Psoas muscle (tissue), 8 donors: ENCODE results near the gene PHF12. TPM values are rescaled to one million over a fixed set of nuclear protein-coding genes. Genes with fewer than 3 reads are reported as not detected.

Experiments
- ATAC-seq, 4 donors: fragments of 200-7000 bp; cut with Tn5 transposase; one replicate each; pipeline ENCODE4 v1.9.1; 2020; ENCODE audit warnings: moderate library complexity in 3 of 4, mild to moderate bottlenecking in 2 of 4
- DNase-seq, 2 donors: peaks; one replicate each; pipeline ENCODE4 v3.0.0-alpha.2; 2020
- H3K27ac ChIP-seq: fragments of 200-600 bp; one replicate; pipeline ENCODE4 v1.8.0; 2022
- H3K27me3 ChIP-seq, 3 donors: fragments of 200-600 bp in 1 of 3; one replicate each; pipeline versions ENCODE4 v1.6.1 to v1.8.0; 2013 to 2022; ENCODE audit warnings: low read length in 2 of 3, mild to moderate bottlenecking in 2 of 3, moderate library complexity in 1 of 3; ENCODE audit not compliant: insufficient read depth in 3 of 3
- H3K36me3 ChIP-seq, 2 donors: fragments of 200-600 bp in 1 of 2; one replicate each; pipeline versions ENCODE4 v1.6.1 to v1.8.0; 2013 to 2022; ENCODE audit warnings: low read depth in 1 of 2, mild to moderate bottlenecking in 1 of 2, moderate library complexity in 1 of 2; ENCODE audit not compliant: insufficient read depth in 1 of 2
- H3K4me1 ChIP-seq: fragments of 200-600 bp; one replicate; pipeline ENCODE4 v1.8.0; 2022
- H3K4me3 ChIP-seq: fragments of 200-600 bp; one replicate; pipeline ENCODE4 v1.8.0; 2022; ENCODE audit warnings: mild to moderate bottlenecking
- H3K9me3 ChIP-seq: fragments of 200-600 bp; one replicate; pipeline ENCODE4 v1.8.0; 2022
- CTCF ChIP-seq: fragments of 200-600 bp; IDR thresholded peaks from one replicate; pipeline ENCODE4 v1.8.0; 2022; ENCODE audit warnings: antibody characterized with exemption
- WGBS, 3 donors: extraction: QIAGEN DNeasy Blood & Tissue Kit; methylation state at CpG; one replicate each; pipeline versions ENCODE4 v1.1.6 to v1.1.7; 2013; 5-methylcytosine and 5-hydroxymethylcytosine counted together
- intact Hi-C, 2 donors: fragments of 100-400 bp; cut with DNase I; formaldehyde crosslinking; loops; one replicate each; pipeline versions ENCODE4 v1.11.0 to v1.14.2; 2022
- polyA plus RNA-seq, 3 donors: library from polyadenylated mRNA; stranded (reverse); fragments of 200-250 nt; gene quantifications; one replicate each; pipeline ENCODE4 v1.2.3, GENCODE V29; 2013
- total RNA-seq, 4 donors: library from RNA; stranded (reverse); fragmentation: NEBNext Ultra II Directional in 2 of 4; extraction: Animal tissue kit (Norgen Biotek cat#: 25700) in 2 of 4; gene quantifications; one replicate each; pipeline versions ENCODE4 v1.2.1 to v1.2.4, GENCODE V29; 2021 to 2023
- donor health status: healthy with polysubstance abuse.
- donor health status: DM: no; HTN: no; CAD: no; lungs with moderate emphysema.
- donor health status: Bipolar disorder and iron deficiency.
- donor health status: healthy.
- donor health status: DM: yes; HTN: yes; CAD: no.
- donor health status: DM: no; HTN: no; CAD: no.
- donor health status: DM: no; HTN: no; CAD: no.
- donor health status: DM: yes; HTN: yes; CAD: no.

Gene PHF12
- total and polyA plus RNA-seq, 7 donors, result 7.3 to 28.6 (median 22.3) TPM

GRCh38 chr17:28912938-28913333 lies 38.4 kb downstream of the PHF12 start:
- intact Hi-C loops, result loop anchor here in 1 of 2 donors (2.0 to 10.0 kb wide), 2 partner anchors 156 to 268 kb away; partner anchors contain the start of gene BLTP2
- ATAC-seq, result no peak
- Histone ChIP-seq H3K36me3 (peaks cover 28 to 99% of the 10 kb centered on the region in 2 donors), H3K27me3 (no peaks in the 10 kb centered on the region), H3K9me3 (no peaks in the 10 kb centered on the region), H3K4me1 (peaks cover 30% of the 10 kb centered on the region), H3K4me3 (no peak overlapping the region), H3K27ac (no peak overlapping the region)
- no peak for DNase-seq
- WGBS, 3 donors, result 91 to 94% (median 92%) methylated on average over 6 of the region's 6 CpGs
- TF ChIP-seq CTCF, result no peak

DNA sequence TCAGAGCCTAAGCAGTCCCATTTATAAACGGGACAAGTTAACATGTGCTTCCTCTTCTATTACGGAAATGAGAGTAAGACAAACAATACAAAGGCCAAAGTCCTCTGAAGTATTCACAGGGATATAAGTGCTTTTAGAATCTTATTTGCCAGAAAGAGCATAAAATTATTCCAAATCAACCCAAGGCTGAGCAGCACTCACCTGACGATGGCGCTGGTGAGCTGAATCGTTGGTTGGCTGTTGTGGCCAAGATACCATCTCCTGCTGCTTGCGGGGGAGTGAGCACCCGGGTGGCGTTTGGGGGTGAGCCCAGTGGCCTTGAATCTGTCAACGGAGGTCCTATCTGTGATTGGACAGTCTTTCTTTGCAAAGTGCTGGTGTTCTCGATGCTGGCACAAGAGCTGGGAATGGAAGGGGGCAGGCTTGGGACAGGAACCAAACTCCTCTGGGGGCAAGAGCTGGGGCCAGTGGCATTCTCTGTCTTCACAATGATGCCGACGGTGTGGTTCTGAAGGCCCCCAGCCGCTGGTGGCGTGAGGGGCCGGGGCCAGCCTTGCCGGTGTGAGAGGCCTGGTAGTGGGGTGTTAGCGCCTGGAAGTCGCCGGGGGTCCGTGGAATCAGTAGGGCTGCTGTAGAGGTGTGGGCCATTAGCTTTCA lies 38.9 kb downstream of the PHF12 start:
- H3K36me3 ChIP-seq, result peaks cover 27 to 99% of the 10 kb centered on the region in 2 donors
- H3K4me1 ChIP-seq, result peaks cover 26% of the 10 kb centered on the region
- no peak for TF ChIP-seq CTCF
- H3K9me3 ChIP-seq, result no peaks in the 10 kb centered on the region
- 84 to 87% (median 86%) methylated on average over 20 of the region's 20 CpGs for WGBS, 3 donors
- intact Hi-C loops, result loop anchor here in 1 of 2 donors (2.0 to 10.0 kb wide), 2 partner anchors 156 to 268 kb away; partner anchors contain the start of gene BLTP2
- no peak overlapping the region for H3K27ac ChIP-seq
- ATAC-seq (no peak), DNase-seq (no peak)
- no peak overlapping the region for H3K4me3 ChIP-seq
- no peaks in the 10 kb centered on the region for H3K27me3 ChIP-seq

DNA sequence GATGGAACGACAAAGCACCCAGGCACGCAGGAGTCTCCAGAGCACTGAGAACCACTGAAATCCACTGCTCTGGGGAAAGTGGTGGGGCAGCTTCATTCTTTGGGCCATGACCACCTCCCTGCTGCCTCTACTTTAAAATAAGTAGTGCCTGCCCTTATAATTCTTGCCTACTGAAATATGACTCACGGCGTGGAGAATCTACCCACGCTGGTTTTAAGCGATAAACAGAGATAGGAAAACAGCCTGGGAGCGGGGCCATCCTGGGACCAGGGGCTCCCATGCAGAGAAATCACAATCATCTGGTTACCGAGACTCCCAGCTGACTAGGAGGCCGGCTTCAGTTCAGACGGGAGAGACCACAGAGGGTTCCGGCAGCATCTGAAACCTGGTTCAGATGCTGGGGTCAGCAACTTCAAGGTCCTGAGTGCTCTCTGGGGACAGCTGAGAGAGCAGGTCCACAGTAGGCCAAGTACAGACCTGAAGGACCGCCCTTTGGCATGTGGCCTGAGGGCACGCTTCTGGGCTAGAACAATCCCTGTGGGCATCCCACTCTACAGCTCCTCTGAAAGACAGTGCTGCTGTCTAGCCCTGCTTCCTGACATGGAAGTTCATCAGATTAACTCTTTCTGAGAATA lies 39.8 kb downstream of the PHF12 start:
- WGBS, 3 donors, result 88 to 95% (median 89%) methylated on average over 13 of the region's 13 CpGs
- Histone ChIP-seq H3K4me1 (peaks cover 17% of the 10 kb centered on the region), H3K27ac (no peak overlapping the region), H3K36me3 (peaks cover 24 to 99% of the 10 kb centered on the region in 2 donors), H3K27me3 (no peaks in the 10 kb centered on the region), H3K9me3 (no peaks in the 10 kb centered on the region), H3K4me3 (no peak overlapping the region)
- DNase-seq (no peak), ATAC-seq (no peak)
- intact Hi-C loops, result loop anchor here in 1 of 2 donors (2.0 to 10.0 kb wide), 2 partner anchors 155 to 267 kb away; partner anchors contain the start of gene BLTP2
- TF ChIP-seq CTCF, result no peak

DNA sequence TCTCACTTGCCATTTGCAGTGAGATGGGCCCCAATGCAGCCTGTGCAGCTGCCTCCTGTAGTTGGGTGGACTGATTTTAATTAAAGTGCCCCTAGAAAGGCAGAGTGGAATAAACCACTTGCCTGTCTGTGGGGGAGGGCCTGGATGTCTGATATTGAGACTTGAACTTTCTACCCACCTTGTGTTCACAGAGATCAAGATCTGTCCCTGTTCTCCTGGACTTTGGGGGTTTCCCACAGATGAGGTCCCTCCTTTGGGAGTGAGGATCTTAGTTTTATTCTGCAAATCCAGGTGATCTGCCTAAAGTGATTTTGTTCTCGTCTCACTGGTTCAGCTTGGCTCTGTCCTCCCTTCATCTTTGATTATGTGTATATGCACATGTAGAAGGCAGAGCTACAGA lies 40.8 kb downstream of the PHF12 start:
- no peak for TF ChIP-seq CTCF
- no peak overlapping the region for H3K27ac ChIP-seq
- H3K27me3 ChIP-seq, result no peaks in the 10 kb centered on the region
- no peak overlapping the region for H3K4me3 ChIP-seq
- 87 to 92% (median 89%) methylated on average over 1 of the region's 1 CpG for WGBS, 3 donors
- no peaks in the 10 kb centered on the region for H3K9me3 ChIP-seq
- H3K4me1 ChIP-seq, result peaks cover 15% of the 10 kb centered on the region
- H3K36me3 ChIP-seq, result peaks cover 23 to 99% of the 10 kb centered on the region in 2 donors
- intact Hi-C loops, result loop anchor here in 1 of 2 donors (10.0 kb wide), 1 partner anchor 266 kb away; the partner anchor contains the start of gene BLTP2
- no peak for ATAC-seq
- DNase-seq, result no peak
